ENCODE measurements around the gene UBE3B. TPM values are rescaled to one million over a fixed set of nuclear protein-coding genes. Genes with fewer than 3 reads are reported as not detected.

UBE3B gene
- total and polyA plus RNA-seq, 9 donors, result 12.1 to 53.4 (median 33.2) TPM

GRCh38 chr12:109558374-109559199 lies 81.2 kb downstream of the UBE3B start:
- Histone ChIP-seq H3K27me3 (no peaks in the 10 kb centered on the region), H3K36me3 (no peaks in the 10 kb centered on the region), H3K9me3 (no peaks in the 10 kb centered on the region), H3K27ac (no peak overlapping the region), H3K4me3 (no peak overlapping the region), H3K4me1 (ENCODE audit: insufficient read depth) (no peaks in the 10 kb centered on the region)
- intact Hi-C loops (cut with DNase I), result no loop called here
- TF ChIP-seq EP300 (IDR thresholded peaks at IDR 0.05) (no peak), CTCF (IDR thresholded peaks at IDR 0.05) (no peak), POLR2A (IDR thresholded peaks at IDR 0.05) (no peak)
- 89 to 94% (median 92%) methylated on average over 25 of the region's 25 CpGs for WGBS, 3 donors
- no peak for DNase-seq

- H3K4me3 ChIP-seq, result no peak overlapping the region
- 86 to 97% (median 96%) methylated on average over 6 of the region's 6 CpGs for WGBS, 3 donors
- H3K27me3 ChIP-seq, result no peaks in the 10 kb centered on the region
- TF ChIP-seq CTCF (IDR thresholded peaks at IDR 0.05), result no peak
- TF ChIP-seq POLR2A (IDR thresholded peaks at IDR 0.05), result no peak
- no peak for TF ChIP-seq EP300 (IDR thresholded peaks at IDR 0.05)
- H3K36me3 ChIP-seq, result no peaks in the 10 kb centered on the region
- H3K27ac ChIP-seq, result no peak overlapping the region
- no peaks in the 10 kb centered on the region for H3K9me3 ChIP-seq
- intact Hi-C loops (cut with DNase I), result no loop called here
- H3K4me1 ChIP-seq (ENCODE audit: insufficient read depth), result no peaks in the 10 kb centered on the region
- DNase-seq, result no peak
These were observed 81.7 kb downstream of the UBE3B start for GRCh38 chr12:109559200-109559505.

GRCh38 chr12:109559601-109560000 lies 82.2 kb downstream of the UBE3B start:
- Histone ChIP-seq H3K4me3 (no peak overlapping the region), H3K4me1 (ENCODE audit: insufficient read depth) (no peaks in the 10 kb centered on the region), H3K36me3 (no peaks in the 10 kb centered on the region), H3K9me3 (no peaks in the 10 kb centered on the region), H3K27ac (no peak overlapping the region), H3K27me3 (no peaks in the 10 kb centered on the region)
- 87 to 96% (median 95%) methylated on average over 10 of the region's 10 CpGs for whole genome bisulfite sequencing, 3 donors
- DNase-seq, result no peak
- intact Hi-C loops (cut with DNase I), result no loop called here
- no peak for TF ChIP-seq CTCF (IDR thresholded peaks at IDR 0.05)
- TF ChIP-seq EP300 (IDR thresholded peaks at IDR 0.05), result no peak
- no peak for TF ChIP-seq POLR2A (IDR thresholded peaks at IDR 0.05)

GRCh38 chr12:109560867-109561710 lies 83.7 kb downstream of the UBE3B start:
- H3K9me3 ChIP-seq, result no peaks in the 10 kb centered on the region
- no peaks in the 10 kb centered on the region for H3K36me3 ChIP-seq
- intact Hi-C loops (cut with DNase I), result no loop called here
- 80 to 86% (median 80%) methylated on average over 28 to 30 of the region's 30 CpGs for WGBS, 3 donors
- no peak overlapping the region for H3K4me3 ChIP-seq
- H3K27ac ChIP-seq, result no peak overlapping the region
- no peak for TF ChIP-seq EP300 (IDR thresholded peaks at IDR 0.05)
- no peak for TF ChIP-seq CTCF (IDR thresholded peaks at IDR 0.05)
- no peak for TF ChIP-seq POLR2A (IDR thresholded peaks at IDR 0.05)
- DNase-seq, result no peak
- H3K4me1 ChIP-seq (ENCODE audit: insufficient read depth), result no peaks in the 10 kb centered on the region
- no peaks in the 10 kb centered on the region for H3K27me3 ChIP-seq
